Measurements from ENCODE around the gene TIAM2.
"Not testable (repeated sequence)": the region's sequence is repeated elsewhere in the genome, so short reads cannot be mapped to it uniquely, and the experiment has no call there.

The TIAM2 gene

DNA sequence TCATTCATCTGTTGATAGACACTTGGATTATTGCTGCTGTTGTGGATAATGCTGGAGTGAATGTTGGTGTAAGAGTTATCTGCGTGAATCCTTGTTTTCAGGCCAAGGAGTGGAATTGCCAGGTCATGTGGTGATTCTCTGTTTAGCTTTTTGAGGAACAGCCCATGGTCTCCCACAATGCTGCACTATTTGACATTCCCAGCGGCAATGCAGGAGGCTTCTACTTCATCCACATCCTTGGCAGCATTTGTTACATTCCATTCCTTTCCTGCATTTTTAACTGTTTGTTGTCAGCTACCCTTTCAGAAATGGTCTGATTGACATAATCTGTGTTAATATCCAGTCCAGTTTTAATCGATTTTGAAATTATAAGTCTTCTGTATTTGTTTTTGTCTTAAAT is 217.0 kb downstream of the TIAM2 start:
- no peaks in the 10 kb centered on the region for H3K36me3 ChIP-seq
- no peak overlapping the region for H3K27ac ChIP-seq
- H3K4me1 ChIP-seq (ENCODE audit: control insufficient read depth in 1 of 2, insufficient read depth in 1 of 2, low read depth in 1 of 2, low read length in 1 of 2) = no peaks in the 10 kb centered on the region
- no peak overlapping the region for H3K4me3 ChIP-seq (ENCODE audit: low read depth in 1 of 2, low read length in 1 of 2)
- H3K9me3 ChIP-seq = no peaks in the 10 kb centered on the region
- H3K27me3 ChIP-seq = no peaks in the 10 kb centered on the region
- TF ChIP-seq, protein P1, sequence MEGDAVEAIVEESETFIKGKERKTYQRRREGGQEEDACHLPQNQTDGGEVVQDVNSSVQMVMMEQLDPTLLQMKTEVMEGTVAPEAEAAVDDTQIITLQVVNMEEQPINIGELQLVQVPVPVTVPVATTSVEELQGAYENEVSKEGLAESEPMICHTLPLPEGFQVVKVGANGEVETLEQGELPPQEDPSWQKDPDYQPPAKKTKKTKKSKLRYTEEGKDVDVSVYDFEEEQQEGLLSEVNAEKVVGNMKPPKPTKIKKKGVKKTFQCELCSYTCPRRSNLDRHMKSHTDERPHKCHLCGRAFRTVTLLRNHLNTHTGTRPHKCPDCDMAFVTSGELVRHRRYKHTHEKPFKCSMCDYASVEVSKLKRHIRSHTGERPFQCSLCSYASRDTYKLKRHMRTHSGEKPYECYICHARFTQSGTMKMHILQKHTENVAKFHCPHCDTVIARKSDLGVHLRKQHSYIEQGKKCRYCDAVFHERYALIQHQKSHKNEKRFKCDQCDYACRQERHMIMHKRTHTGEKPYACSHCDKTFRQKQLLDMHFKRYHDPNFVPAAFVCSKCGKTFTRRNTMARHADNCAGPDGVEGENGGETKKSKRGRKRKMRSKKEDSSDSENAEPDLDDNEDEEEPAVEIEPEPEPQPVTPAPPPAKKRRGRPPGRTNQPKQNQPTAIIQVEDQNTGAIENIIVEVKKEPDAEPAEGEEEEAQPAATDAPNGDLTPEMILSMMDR (IDR thresholded peaks at IDR 0.05) = no peak

DNA sequence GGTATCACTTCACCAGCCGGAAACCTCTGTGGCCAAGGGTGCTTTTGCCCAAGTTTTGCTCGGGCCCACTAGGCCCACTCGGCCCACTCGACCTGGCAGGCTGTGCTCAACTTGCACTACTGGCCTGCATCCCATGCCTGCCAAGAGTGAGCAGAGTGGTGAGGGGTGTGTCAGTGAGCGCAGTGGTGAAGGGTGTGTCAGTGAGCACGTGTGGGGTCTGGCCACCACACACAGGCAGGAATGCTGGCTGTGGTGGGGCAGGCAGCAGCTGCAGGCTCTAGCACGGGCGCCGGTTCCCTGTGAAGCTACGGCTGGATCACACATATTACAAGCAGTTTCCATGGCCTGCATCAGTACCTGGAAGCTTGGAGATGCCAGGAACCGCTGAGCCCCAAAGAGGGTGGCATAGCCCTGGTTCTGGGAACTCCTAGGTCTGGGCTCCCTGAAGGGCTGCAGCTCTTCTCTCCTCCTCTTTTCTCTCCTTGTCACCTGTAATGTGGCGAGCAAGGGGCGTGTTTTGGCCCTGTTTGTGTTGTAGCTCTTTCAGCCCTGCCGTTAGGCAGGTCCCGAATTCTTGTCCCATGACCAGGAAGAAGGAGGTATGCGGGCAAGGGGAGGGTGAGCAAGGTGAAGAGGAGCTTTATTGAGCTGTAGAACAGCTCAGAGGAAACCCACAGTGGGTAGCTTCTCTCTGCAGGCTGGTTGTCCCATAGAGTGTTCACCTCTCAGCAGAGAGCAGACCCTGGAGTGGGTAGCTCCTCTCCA is 217.7 kb downstream of the TIAM2 start:
- no peaks in the 10 kb centered on the region for H3K4me1 ChIP-seq (ENCODE audit: control insufficient read depth in 1 of 2, insufficient read depth in 1 of 2, low read depth in 1 of 2, low read length in 1 of 2)
- no peaks in the 10 kb centered on the region for H3K36me3 ChIP-seq
- TF ChIP-seq, protein P1 (IDR thresholded peaks at IDR 0.05) = no peak

GRCh38 chr6:155213611-155214372 is 218.7 kb downstream of the TIAM2 start:
- Histone ChIP-seq H3K9me3 (no peaks in the 10 kb centered on the region), H3K36me3 (no peaks in the 10 kb centered on the region), H3K27me3 (no peaks in the 10 kb centered on the region), H3K4me3 (ENCODE audit: low read depth in 1 of 2, low read length in 1 of 2) (no peak overlapping the region), H3K27ac (no peak overlapping the region), H3K4me1 (ENCODE audit: control insufficient read depth in 1 of 2, insufficient read depth in 1 of 2, low read depth in 1 of 2, low read length in 1 of 2) (no peaks in the 10 kb centered on the region)
- TF ChIP-seq, protein P1 (IDR thresholded peaks at IDR 0.05) = no peak

More for the DNA sequence above, 217.7 kb downstream of the TIAM2 start:
- Histone ChIP-seq H3K27ac (no peak overlapping the region), H3K27me3 (no peaks in the 10 kb centered on the region), H3K4me3 (ENCODE audit: low read depth in 1 of 2, low read length in 1 of 2) (no peak overlapping the region), H3K9me3 (no peaks in the 10 kb centered on the region)

DNA sequence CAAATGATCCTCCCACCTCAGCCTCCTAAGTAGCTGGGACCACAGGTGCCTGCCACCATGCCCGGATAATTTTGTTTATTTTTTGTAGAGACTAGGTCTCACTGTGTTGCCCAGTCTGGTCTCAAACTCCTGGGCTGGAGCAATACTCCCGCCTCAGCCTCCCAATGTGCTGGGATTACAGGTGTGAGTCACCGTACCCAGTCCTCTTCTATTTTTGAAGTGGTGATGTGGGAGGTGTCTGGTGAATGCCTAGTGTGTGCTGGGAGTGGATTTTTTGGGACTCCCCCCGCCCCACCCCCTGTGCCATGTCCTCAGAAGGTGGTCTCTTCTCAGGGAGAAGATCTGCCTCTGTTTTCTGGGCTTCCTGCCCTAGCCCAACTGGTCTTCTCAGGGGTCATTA is 220.8 kb downstream of the TIAM2 start:
- no peak overlapping the region for H3K27ac ChIP-seq
- no peak overlapping the region for H3K4me3 ChIP-seq (ENCODE audit: low read depth in 1 of 2, low read length in 1 of 2)
- TF ChIP-seq, protein P1 (IDR thresholded peaks at IDR 0.05) = no peak
- no peaks in the 10 kb centered on the region for H3K36me3 ChIP-seq
- no peaks in the 10 kb centered on the region for H3K27me3 ChIP-seq
- H3K9me3 ChIP-seq = no peaks in the 10 kb centered on the region
- peaks cover 12 to 13% of the 10 kb centered on the region in 2 experiments for H3K4me1 ChIP-seq (ENCODE audit: control insufficient read depth in 1 of 2, insufficient read depth in 1 of 2, low read depth in 1 of 2, low read length in 1 of 2)

DNA sequence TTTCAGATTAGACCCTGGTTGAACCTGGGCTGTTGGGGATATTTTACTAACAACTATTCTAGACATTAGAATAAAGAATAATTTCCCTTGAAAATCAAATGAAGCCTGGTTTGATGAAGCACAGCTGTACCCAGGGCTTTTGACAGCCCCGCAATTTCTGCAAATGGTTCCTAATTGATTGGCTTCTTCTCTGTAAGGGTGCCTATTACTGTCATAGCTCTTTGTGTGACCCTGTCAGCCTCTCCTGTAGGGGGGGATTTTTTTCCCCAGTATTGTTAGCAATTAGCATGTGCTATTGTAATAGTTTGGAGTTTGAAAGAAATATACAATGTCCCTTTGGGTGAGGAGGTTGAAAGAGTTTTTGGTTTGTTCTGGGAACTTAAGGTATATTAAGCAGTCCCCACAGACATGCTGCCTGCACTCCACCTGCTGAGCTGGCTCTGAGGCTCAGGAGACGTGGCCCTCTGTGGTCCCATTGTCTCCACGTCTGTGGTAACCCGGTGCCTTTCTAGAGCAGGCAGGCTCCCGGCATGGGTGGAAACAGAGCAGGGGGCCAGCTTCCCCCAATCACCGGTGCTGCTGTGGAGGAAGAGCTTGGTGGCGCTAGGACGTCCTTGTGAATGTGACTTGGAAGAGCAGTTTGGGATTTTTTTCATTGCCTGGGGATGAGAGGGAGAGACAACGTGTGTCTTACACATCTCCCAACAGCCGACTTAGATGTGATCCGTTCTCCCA is 221.4 kb downstream of the TIAM2 start:
- Histone ChIP-seq H3K4me1 (ENCODE audit: control insufficient read depth in 1 of 2, insufficient read depth in 1 of 2, low read depth in 1 of 2, low read length in 1 of 2) (peaks cover 17 to 19% of the 10 kb centered on the region in 2 experiments), H3K4me3 (ENCODE audit: low read depth in 1 of 2, low read length in 1 of 2) (no peak overlapping the region), H3K36me3 (no peaks in the 10 kb centered on the region), H3K27ac (no peak overlapping the region), H3K9me3 (no peaks in the 10 kb centered on the region), H3K27me3 (no peaks in the 10 kb centered on the region)
- TF ChIP-seq, protein P1 (IDR thresholded peaks at IDR 0.05) = no peak

DNA sequence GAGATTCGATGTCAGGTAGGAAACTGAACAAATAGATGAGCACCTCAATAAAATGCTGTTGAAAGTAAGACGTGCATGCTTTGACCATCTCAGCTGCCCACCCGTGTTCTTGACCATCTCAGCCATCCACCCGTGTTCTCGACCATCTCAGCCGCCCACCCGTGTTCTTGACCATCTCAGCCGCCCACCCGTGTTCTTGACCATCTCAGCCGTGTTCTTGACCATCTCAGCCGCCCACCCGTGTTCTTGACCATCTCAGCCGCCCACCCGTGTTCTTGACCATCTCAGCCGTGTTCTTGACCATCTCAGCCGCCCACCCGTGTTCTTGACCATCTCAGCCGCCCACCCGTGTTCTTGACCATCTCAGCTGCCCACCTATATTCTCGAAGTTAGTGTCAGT is 223.6 kb downstream of the TIAM2 start:
- H3K27me3 ChIP-seq; H3K36me3 ChIP-seq; H3K9me3 ChIP-seq; H3K4me3 ChIP-seq (ENCODE audit: low read depth in 1 of 2, low read length in 1 of 2); H3K27ac ChIP-seq: not testable (repeated sequence)
- peaks cover 40 to 41% of the 10 kb centered on the region in 2 experiments for H3K4me1 ChIP-seq (ENCODE audit: control insufficient read depth in 1 of 2, insufficient read depth in 1 of 2, low read depth in 1 of 2, low read length in 1 of 2)

Measured in neutrophil (primary cell).